GM12878 (cell line): ENCODE measurements around the gene SNX2. TPM values are rescaled to one million over a fixed set of nuclear protein-coding genes. Genes with fewer than 3 reads are reported as not detected.

Experiments
- RAD51 ChIP-seq: fragments of 450-650 bp; IDR thresholded peaks from 2 replicates; pipeline ENCODE4 v1.6.1; 2016; ENCODE audit warnings: moderate library complexity, mild to moderate bottlenecking, inconsistent platforms
- ZBTB11 ChIP-seq: fragments of 450-650 bp; formaldehyde crosslinking; IDR thresholded peaks from 2 replicates; pipeline ENCODE4 v1.5.0; 2022; ENCODE audit warnings: mild to moderate bottlenecking, missing genetic modification characterization
- ZBTB33 ChIP-seq: fragments of 450-650 bp; IDR thresholded peaks from 2 replicates; pipeline ENCODE4 v1.6.1; 2017; ENCODE audit warnings: mild to moderate bottlenecking
- polyA plus RNA-seq, 11 experiments: library from polyadenylated mRNA; depleted of rRNA in 4 of 11; unstranded in 6 of 11; stranded (reverse) in 5 of 11; fragments of >200 nt; fragmentation: Nextera tagmentation in 4 of 11; fragmentation: Illumina TruSeq in 1 of 11; extraction: Ambion mirVana in 4 of 11; extraction: Trizol in 1 of 11; gene quantifications; 1 replicate in 1 of 11; 2 replicates in 10 of 11; pipeline versions ENCODE4 v1.2.1 to v1.2.3, GENCODE V29; 2011 to 2016; ENCODE audit warnings: inconsistent platforms in 2 of 11, missing spikeins in 2 of 11, low read depth in 1 of 11
- total RNA-seq, 4 experiments: library from RNA; depleted of rRNA in 3 of 4; stranded (reverse); fragments of >200 nt in 3 of 4; fragmentation: Illumina TruSeq in 1 of 4; extraction: Trizol in 1 of 4; gene quantifications; 2 replicates each; pipeline versions ENCODE4 v1.2.1 to v1.2.3, GENCODE V29; 2013 to 2021
- TF ChIP-seq, protein P1 (sequence below): IDR thresholded peaks from 2 replicates; pipeline ENCODE4 v1.6.1; 2012; ENCODE audit warnings: low read depth, low read length, improper control_type of control experiment
- TF ChIP-seq, protein P2 (sequence below): IDR thresholded peaks from 2 replicates; pipeline ENCODE4 v1.6.1; 2011; ENCODE audit warnings: borderline replicate concordance, low read depth, mild to moderate bottlenecking, moderate library complexity, mixed read lengths, low read length; ENCODE audit not compliant: insufficient read depth; ENCODE audit errors: extremely low read length

The SNX2 gene
- total and polyA plus RNA-seq, 10 of the 15 experiments (the other 5 are each of a cell fraction or from before 2014, with no cell fraction given), result 46.3 to 84.3 (median 63.0) TPM

- no peak for TF ChIP-seq ZBTB11 (CRISPR knock-in tag)
- no peak for TF ChIP-seq RAD51
- TF ChIP-seq, protein P1, sequence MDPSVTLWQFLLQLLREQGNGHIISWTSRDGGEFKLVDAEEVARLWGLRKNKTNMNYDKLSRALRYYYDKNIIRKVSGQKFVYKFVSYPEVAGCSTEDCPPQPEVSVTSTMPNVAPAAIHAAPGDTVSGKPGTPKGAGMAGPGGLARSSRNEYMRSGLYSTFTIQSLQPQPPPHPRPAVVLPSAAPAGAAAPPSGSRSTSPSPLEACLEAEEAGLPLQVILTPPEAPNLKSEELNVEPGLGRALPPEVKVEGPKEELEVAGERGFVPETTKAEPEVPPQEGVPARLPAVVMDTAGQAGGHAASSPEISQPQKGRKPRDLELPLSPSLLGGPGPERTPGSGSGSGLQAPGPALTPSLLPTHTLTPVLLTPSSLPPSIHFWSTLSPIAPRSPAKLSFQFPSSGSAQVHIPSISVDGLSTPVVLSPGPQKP, result no peak
- no peak for TF ChIP-seq ZBTB33
- TF ChIP-seq, protein P2, sequence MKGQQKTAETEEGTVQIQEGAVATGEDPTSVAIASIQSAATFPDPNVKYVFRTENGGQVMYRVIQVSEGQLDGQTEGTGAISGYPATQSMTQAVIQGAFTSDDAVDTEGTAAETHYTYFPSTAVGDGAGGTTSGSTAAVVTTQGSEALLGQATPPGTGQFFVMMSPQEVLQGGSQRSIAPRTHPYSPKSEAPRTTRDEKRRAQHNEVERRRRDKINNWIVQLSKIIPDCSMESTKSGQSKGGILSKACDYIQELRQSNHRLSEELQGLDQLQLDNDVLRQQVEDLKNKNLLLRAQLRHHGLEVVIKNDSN, result no peak
Measured at GRCh38 chr5:122738088-122738487, 36.8 kb upstream of the SNX2 start (continued).
